ENCODE measurements around the gene BMP3. TPM values are rescaled to one million over a fixed set of nuclear protein-coding genes. Genes with fewer than 3 reads are reported as not detected.
A peak's percentile ranks its signal among the peaks of the same experiment; 100 is the strongest.

Gene BMP3
- total RNA-seq, 1 donor from 2014 or later = 0.04 TPM

- H3K4me3 Mint-ChIP-seq = no peak overlapping the region
- H3K9me3 Mint-ChIP-seq = no peaks in the 10 kb centered on the region
- DNase-seq (no peak), ATAC-seq (ENCODE audit: low read depth) (no peak)
- no peaks in the 10 kb centered on the region for H3K36me3 Mint-ChIP-seq (ENCODE audit: low read depth)
- ChIA-PET CTCF (no interaction called here), POLR2A (no interaction called here)
- H3K27ac Mint-ChIP-seq = no peak overlapping the region
- TF ChIP-seq CTCF (IDR thresholded peaks at IDR 0.05) = no peak
- H3K4me1 Mint-ChIP-seq = no peaks in the 10 kb centered on the region
- intact Hi-C loops (cut with micrococcal nuclease) = no loop called here
- H3K27me3 Mint-ChIP-seq = peaks cover 14% of the 10 kb centered on the region
Measured at GRCh38 chr4:81021142-81021944, 9.2 kb upstream of the BMP3 start.

GRCh38 chr4:81021981-81022380 is 8.5 kb upstream of the BMP3 start:
- Mint-ChIP-seq H3K4me3 (no peak overlapping the region), H3K9me3 (no peaks in the 10 kb centered on the region), H3K36me3 (ENCODE audit: low read depth) (no peaks in the 10 kb centered on the region), H3K27me3 (peaks cover 18% of the 10 kb centered on the region), H3K27ac (no peak overlapping the region), H3K4me1 (no peaks in the 10 kb centered on the region)
- intact Hi-C loops (cut with micrococcal nuclease) = no loop called here
- POLR2A ChIA-PET = no interaction called here
- ATAC-seq (ENCODE audit: low read depth) (no peak), DNase-seq (no peak)
- CTCF ChIA-PET = no interaction called here
- TF ChIP-seq CTCF (IDR thresholded peaks at IDR 0.05) = no peak

- Mint-ChIP-seq H3K27ac (no peak overlapping the region), H3K4me3 (no peak overlapping the region), H3K9me3 (no peaks in the 10 kb centered on the region), H3K4me1 (no peaks in the 10 kb centered on the region), H3K27me3 (peaks cover 27% of the 10 kb centered on the region), H3K36me3 (ENCODE audit: low read depth) (no peaks in the 10 kb centered on the region)
- no peak for DNase-seq
- no peak for ATAC-seq (ENCODE audit: low read depth)
- TF ChIP-seq CTCF (IDR thresholded peaks at IDR 0.05) = no peak
- POLR2A ChIA-PET = no interaction called here
- CTCF ChIA-PET = no interaction called here
- intact Hi-C loops (cut with micrococcal nuclease) = no loop called here
Measured at GRCh38 chr4:81023484-81023883, 7.0 kb upstream of the BMP3 start.

GRCh38 chr4:81030981-81031791 is 678 bp downstream of the BMP3 start:
- Mint-ChIP-seq H3K4me1 (peaks cover 24% of the 10 kb centered on the region), H3K27me3 (peaks cover 40% of the 10 kb centered on the region), H3K27ac (peak overlapping the region; percentile 57), H3K36me3 (ENCODE audit: low read depth) (peaks cover 2% of the 10 kb centered on the region), H3K9me3 (no peaks in the 10 kb centered on the region), H3K4me3 (peak overlapping the region; percentile 89)
- intact Hi-C loops (cut with micrococcal nuclease) = loop anchor here (2.0 kb wide), 1 partner anchor 20 kb away; no protein-coding TSS in a partner anchor
- ChIA-PET CTCF (interaction anchor here (3.7 kb wide), 1 partner anchor 9 kb away, joined by 15 read pairs; no protein-coding TSS in a partner anchor), POLR2A (interaction anchor here (0.7 kb wide), 1 partner anchor 15 kb away, joined by 4 read pairs; no protein-coding TSS in a partner anchor)
- TF ChIP-seq CTCF (IDR thresholded peaks at IDR 0.05) = no peak
- ATAC-seq (ENCODE audit: low read depth) (peak; percentile 40), DNase-seq (peak; percentile 19)

Measured in activated B cell treated with CpG ODN at 0.5 μM for 24 hours (primary cell).